BE2C (cell line): ENCODE measurements around the gene TBC1D2B.

ENCODE experiments used
- DNase-seq: peaks from one replicate; pipeline ENCODE4 v3.0.0-alpha.2; 2020
- H3K27me3 ChIP-seq: fragments of 250-450 bp; sonication (Bioruptor Pico); 2 replicates; pipeline ENCODE4 v1.5.1; 2020; ENCODE audit warnings: mild to moderate bottlenecking
- H3K36me3 ChIP-seq: fragments of 250-450 bp; sonication (Bioruptor Pico); 2 replicates; pipeline ENCODE4 v1.5.1; 2020; ENCODE audit warnings: mild to moderate bottlenecking
- H3K4me1 ChIP-seq: fragments of 250-450 bp; sonication (Bioruptor Pico); 2 replicates; pipeline ENCODE4 v1.5.1; 2020
- H3K4me3 ChIP-seq: 2 replicates; pipeline ENCODE4 v1.5.1; 2011; ENCODE audit warnings: low read depth, low read length
- H3K9me3 ChIP-seq: fragments of 250-450 bp; sonication (Bioruptor Pico); 2 replicates; pipeline ENCODE4 v1.5.1; 2020
- TF ChIP-seq, protein P1 (sequence below): IDR thresholded peaks from 2 replicates; pipeline ENCODE4 v1.5.1; 2012; ENCODE audit warnings: mild to moderate bottlenecking, low read depth, low read length

TBC1D2B gene

DNA sequence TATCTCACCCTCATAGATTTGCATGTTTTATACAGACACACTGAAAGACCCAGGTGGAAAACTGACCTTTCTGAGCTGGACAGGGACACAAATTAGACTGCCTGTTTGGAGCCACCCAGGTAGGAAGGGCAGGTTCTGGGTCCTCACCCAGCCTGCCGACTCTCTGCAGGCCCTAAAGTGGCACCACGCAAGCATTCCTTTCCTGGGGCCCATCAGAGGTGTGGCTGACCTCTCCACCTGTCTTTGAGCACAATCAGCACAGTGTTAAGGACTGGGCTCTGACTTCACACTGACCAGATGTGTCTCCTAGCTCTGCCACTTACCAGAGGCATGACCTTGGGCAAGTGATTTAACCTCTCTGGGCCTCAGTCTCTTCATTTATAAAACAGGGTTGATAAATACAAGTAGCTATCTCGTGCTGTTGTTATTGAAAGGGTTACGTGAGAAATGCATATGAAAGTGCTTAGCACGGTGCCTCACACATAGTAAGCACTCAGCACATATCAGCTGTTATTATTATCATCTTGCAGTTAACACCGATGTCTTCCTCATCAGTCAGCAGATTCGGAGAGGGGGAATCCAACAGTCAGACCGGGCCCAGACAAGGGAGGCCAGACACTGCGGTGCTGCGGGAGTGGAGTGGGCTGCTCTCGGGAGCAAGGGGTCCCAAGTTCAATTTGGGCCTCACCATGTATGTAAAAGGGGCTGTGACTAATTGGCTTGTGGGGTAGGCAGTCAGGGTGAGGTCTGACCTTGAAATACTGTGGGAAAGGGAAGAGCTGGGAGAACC, 2.0 kb upstream of the TBC1D2B start:
- Histone ChIP-seq H3K4me3 (no peak overlapping the region), H3K9me3 (no peaks in the 10 kb centered on the region), H3K36me3 (no peaks in the 10 kb centered on the region), H3K27me3 (no peaks in the 10 kb centered on the region), H3K4me1 (no peaks in the 10 kb centered on the region)
- TF ChIP-seq, protein P1, sequence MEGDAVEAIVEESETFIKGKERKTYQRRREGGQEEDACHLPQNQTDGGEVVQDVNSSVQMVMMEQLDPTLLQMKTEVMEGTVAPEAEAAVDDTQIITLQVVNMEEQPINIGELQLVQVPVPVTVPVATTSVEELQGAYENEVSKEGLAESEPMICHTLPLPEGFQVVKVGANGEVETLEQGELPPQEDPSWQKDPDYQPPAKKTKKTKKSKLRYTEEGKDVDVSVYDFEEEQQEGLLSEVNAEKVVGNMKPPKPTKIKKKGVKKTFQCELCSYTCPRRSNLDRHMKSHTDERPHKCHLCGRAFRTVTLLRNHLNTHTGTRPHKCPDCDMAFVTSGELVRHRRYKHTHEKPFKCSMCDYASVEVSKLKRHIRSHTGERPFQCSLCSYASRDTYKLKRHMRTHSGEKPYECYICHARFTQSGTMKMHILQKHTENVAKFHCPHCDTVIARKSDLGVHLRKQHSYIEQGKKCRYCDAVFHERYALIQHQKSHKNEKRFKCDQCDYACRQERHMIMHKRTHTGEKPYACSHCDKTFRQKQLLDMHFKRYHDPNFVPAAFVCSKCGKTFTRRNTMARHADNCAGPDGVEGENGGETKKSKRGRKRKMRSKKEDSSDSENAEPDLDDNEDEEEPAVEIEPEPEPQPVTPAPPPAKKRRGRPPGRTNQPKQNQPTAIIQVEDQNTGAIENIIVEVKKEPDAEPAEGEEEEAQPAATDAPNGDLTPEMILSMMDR: no peak
- DNase-seq: no peak

DNA sequence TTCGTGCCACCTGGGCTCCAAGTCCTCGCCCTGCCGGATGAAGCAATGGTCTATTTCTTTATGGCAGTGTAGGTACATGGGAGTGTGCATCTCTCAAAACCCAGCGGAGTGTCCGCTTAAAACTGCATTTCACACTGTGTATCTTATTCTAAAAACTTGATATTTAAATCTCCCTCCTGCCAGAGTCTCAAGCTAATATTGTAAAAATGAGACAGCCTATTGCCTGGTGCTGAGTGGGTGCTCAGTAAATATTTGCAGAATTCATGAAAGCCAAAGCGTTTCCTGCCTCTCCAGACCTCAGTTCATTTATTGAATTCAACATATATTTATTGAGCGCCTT, 330 bp upstream of the TBC1D2B start:
- H3K36me3 ChIP-seq: no peaks in the 10 kb centered on the region
- TF ChIP-seq, protein P1: no peak
- no peak for DNase-seq
- H3K27me3 ChIP-seq: no peaks in the 10 kb centered on the region
- no peaks in the 10 kb centered on the region for H3K9me3 ChIP-seq
- peak overlapping the region; percentile 58 for H3K4me3 ChIP-seq
- no peaks in the 10 kb centered on the region for H3K4me1 ChIP-seq

DNA sequence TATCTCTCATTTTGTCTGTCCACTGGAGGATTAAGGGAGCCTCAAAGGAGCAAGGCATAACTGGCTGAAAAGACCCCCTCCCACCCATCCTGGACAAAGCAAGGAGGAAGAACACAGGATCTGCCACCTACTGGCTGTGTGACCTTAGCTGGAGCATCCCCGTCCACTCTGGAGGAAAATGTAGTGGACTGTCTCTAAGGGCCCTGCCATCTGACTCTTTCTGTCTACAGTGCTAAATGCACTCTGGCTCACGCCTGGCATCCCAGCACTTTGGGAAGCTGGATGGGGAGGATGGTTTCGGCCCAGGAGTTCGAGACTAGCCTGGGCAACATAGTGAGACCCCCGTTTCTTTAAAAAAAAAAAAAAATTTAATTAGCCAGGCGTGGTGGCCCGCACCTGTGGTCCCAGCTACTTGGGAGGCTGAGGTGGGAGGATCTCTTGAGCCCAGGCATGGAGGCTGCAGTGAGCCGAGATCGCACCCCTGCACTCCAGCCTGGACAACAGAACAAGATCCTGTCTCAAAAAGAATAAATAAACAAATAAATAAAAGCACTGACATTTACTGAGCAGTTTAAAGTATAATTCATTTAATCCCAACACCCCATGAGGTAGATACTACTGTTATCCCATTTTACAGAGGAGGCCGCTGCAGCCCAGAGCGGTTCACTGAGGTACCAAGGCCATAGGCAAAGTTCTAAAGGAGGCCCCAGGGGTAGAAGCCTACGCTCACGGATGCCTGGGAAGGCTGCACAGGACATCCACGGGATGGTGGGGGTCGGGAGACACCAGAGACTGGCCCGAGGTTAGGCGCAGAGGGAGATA, 1.1 kb downstream of the TBC1D2B start:
- DNase-seq: no peak
- no peaks in the 10 kb centered on the region for H3K36me3 ChIP-seq
- H3K4me1 ChIP-seq: no peaks in the 10 kb centered on the region
- H3K9me3 ChIP-seq: no peaks in the 10 kb centered on the region
- H3K4me3 ChIP-seq: peak overlapping the region; percentile 84
- no peaks in the 10 kb centered on the region for H3K27me3 ChIP-seq
- TF ChIP-seq, protein P1: peak; percentile 47

DNA sequence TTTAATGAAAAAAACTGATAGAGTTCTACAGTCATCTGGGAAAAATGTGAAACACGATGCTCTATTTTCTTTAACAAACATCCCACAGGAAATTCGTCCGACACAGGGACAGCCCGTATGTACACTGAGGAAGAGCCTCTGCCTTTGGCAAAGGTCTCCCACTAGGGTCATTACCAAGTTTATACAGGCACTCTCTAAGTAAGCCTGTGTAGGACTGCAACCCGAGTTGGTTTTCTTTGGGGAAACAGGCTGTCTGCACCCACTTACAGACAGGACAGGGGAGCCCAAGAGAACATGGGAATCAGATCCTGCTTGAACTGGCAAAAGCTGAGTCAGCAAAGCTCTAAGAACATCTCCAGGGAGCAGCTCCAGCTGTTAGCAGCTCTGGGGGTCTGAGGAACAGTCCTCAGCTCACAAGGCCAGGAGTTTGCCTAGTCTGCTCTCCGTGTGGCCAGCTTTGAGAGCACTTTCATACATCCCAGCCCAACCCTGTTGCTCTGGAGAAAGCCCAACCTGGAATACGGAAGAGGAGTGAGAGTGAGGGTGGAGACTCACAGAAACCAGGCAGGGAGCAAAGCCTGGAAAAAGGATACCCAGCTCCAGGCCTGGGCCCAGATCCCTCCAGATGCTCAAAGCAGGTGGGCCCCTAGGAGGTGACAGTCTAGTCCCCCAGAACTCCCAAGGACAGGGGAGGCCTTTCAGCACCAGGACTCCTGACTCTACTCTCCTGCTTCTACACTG, 1.9 kb downstream of the TBC1D2B start:
- H3K4me1 ChIP-seq: no peaks in the 10 kb centered on the region
- no peaks in the 10 kb centered on the region for H3K27me3 ChIP-seq
- peak overlapping the region; percentile 84 for H3K4me3 ChIP-seq
- no peaks in the 10 kb centered on the region for H3K9me3 ChIP-seq
- H3K36me3 ChIP-seq: no peaks in the 10 kb centered on the region
- peak; percentile 42 for DNase-seq
- TF ChIP-seq, protein P1: no peak

DNA sequence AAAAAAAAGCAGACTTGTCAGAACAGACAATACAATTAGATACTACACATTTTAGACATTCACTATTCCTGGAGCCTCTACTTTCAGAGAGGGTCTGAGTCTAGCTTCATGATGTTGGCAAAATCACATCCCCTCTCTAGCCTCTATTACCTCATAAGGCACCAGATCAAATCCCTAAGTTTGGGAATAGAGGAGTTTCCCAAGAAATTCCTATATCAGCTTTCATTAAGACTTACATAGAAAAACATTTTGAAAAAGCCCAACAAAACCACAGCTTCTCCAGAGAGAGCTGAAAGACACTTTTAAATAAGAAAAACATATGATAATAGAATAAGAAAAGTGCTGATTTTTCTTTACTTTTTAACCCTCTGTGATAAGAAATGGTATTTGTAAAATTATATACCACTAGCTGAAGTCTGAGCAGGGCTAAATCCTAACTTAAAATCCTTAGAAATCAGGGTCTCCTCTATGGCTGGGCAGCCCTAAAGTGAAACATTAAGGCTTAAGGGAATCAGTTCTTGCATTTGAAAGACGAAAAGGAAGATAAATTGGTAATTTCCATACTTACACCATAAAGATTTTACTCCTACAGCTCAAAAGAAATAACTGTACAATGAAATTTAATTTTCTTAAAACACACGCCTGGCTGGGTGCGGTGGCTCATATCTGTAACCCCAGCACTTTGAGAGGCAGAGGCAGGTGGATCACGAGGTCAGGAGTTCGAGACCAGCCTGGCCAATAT, 4.3 kb downstream of the TBC1D2B start:
- TF ChIP-seq, protein P1: no peak
- no peaks in the 10 kb centered on the region for H3K27me3 ChIP-seq
- H3K9me3 ChIP-seq: no peaks in the 10 kb centered on the region
- peaks cover 13% of the 10 kb centered on the region for H3K4me1 ChIP-seq
- H3K4me3 ChIP-seq: no peak overlapping the region
- no peak for DNase-seq
- no peaks in the 10 kb centered on the region for H3K36me3 ChIP-seq
